HCT116 (cell line): ENCODE data around the gene ELAPOR2. TPM values are rescaled to one million over a fixed set of nuclear protein-coding genes. Genes with fewer than 3 reads are reported as not detected.

Experiments used
- ATAC-seq: fragments of 200-7000 bp; cut with Tn5 transposase; 2 replicates; pipeline ENCODE4 v1.9.1; 2020; ENCODE audit warnings: mild to moderate bottlenecking, moderate library complexity
- BruUV-seq: library from RNA; stranded (reverse); fragments of 400-500 nt; replicated peaks from 2 replicates; lab custom pipeline; 2021; lab: Mats Ljungman, UMichigan
- CTCF ChIA-PET: fragments of 300-600 bp; sonication (Branson Sonifier 250); formaldehyde crosslinking; loops from one replicate; lab custom pipeline; 2021; ENCODE audit warnings: antibody characterized with exemption; lab: Charles Lee
- POLR2A ChIA-PET: fragments of 300-600, 350-600 bp; sonication (Branson Sonifier 250); formaldehyde crosslinking; loops from one replicate; lab custom pipeline; 2021; ENCODE audit warnings: antibody characterized with exemption; lab: Charles Lee
- RAD21 ChIA-PET, 2 experiments: fragments of 300-600 bp; sonication (Branson Sonifier 250); formaldehyde crosslinking; loops; one replicate each; lab custom pipeline; 2023; ENCODE audit warnings: low total read pairs in 2 of 2; ENCODE audit not compliant: uncharacterized antibody in 2 of 2, unreplicated experiment in 2 of 2, low non-redundant PET in 1 of 2; lab: Charles Lee
- DNase-seq: peaks from one replicate; pipeline ENCODE4 v3.0.0-alpha.2; 2010; ENCODE audit warnings: low read depth, low spot score
- H2AFZ ChIP-seq: fragments of 200-600 bp; shearing (Covaris generic), sonication (generic); 2 replicates; pipeline ENCODE4 v1.6.1; 2017; ENCODE audit warnings: low read depth, mixed run types, mixed read lengths, antibody characterized with exemption, low read length; ENCODE audit not compliant: poor library complexity, severe bottlenecking
- H3K27ac ChIP-seq: 2 replicates; pipeline ENCODE4 v1.5.1; 2012; ENCODE audit warnings: low read depth, low read length
- H3K27me3 ChIP-seq: fragments of 200-600 bp; sonication (generic); 2 replicates; pipeline ENCODE4 v1.6.1; 2016; ENCODE audit warnings: mixed run types, low read length, mixed read lengths; ENCODE audit not compliant: insufficient read depth
- H3K36me3 ChIP-seq, 2 experiments: fragments of 200-500 bp in 1 of 2; fragments of 200-600 bp in 1 of 2; sonication (Bioruptor generic) in 1 of 2; sonication (generic) in 1 of 2; 2 replicates each; pipeline versions ENCODE4 v1.5.1 to v1.6.1; 2014 to 2016; ENCODE audit warnings: low read length in 2 of 2, inconsistent platforms in 1 of 2, mixed read lengths in 1 of 2, mixed run types in 1 of 2; ENCODE audit not compliant: insufficient read depth in 2 of 2, control insufficient read depth in 1 of 2
- H3K4me1 ChIP-seq, 2 experiments: fragments of 200-600 bp in 1 of 2; sonication (generic) in 1 of 2; 2 replicates each; pipeline versions ENCODE4 v1.5.1 to v1.6.1; 2012 to 2017; ENCODE audit warnings: low read length in 2 of 2, inconsistent platforms in 1 of 2, mild to moderate bottlenecking in 1 of 2, mixed read lengths in 1 of 2, mixed run types in 1 of 2, moderate library complexity in 1 of 2; ENCODE audit not compliant: insufficient read depth in 2 of 2, control insufficient read depth in 1 of 2
- H3K4me2 ChIP-seq: fragments of 200-600 bp; sonication (generic); 2 replicates; pipeline ENCODE4 v1.6.1; 2017; ENCODE audit warnings: mixed run types, low read length, mixed read lengths
- H3K4me3 ChIP-seq, 2 experiments: fragments of 200-600 bp in 1 of 2; sonication (generic) in 1 of 2; replicated peaks in 1 of 2; 2 replicates each; pipeline ENCODE4 v1.5.1; 2011 to 2016; ENCODE audit warnings: low read length in 2 of 2, control low read depth in 1 of 2, low read depth in 1 of 2, mild to moderate bottlenecking in 1 of 2, mixed read lengths in 1 of 2, mixed run types in 1 of 2
- H3K79me2 ChIP-seq: fragments of 200-600 bp; sonication (generic); 2 replicates; pipeline ENCODE4 v1.6.1; 2017; ENCODE audit warnings: mild to moderate bottlenecking, mixed run types, low read length, moderate library complexity, mixed read lengths; ENCODE audit not compliant: insufficient read depth
- H3K9ac ChIP-seq: fragments of 200-600 bp; sonication (generic); 2 replicates; pipeline ENCODE4 v1.6.1; 2016; ENCODE audit warnings: low read length, mixed read lengths
- H3K9me2 ChIP-seq: fragments of 200-600 bp; sonication (generic), shearing (Covaris generic); 2 replicates; pipeline ENCODE4 v1.6.1; 2017; ENCODE audit warnings: mixed run types, mild to moderate bottlenecking, moderate library complexity; ENCODE audit not compliant: insufficient read depth
- H3K9me3 ChIP-seq, 2 experiments: fragments of 200-500 bp in 1 of 2; fragments of 200-600 bp in 1 of 2; sonication (Bioruptor generic) in 1 of 2; sonication (generic) in 1 of 2; 2 replicates each; pipeline ENCODE4 v1.6.1; 2014 to 2017; ENCODE audit warnings: low read length in 2 of 2, mixed read lengths in 2 of 2, inconsistent platforms in 1 of 2, low read depth in 1 of 2, mild to moderate bottlenecking in 1 of 2, mixed run types in 1 of 2, moderate library complexity in 1 of 2; ENCODE audit not compliant: control insufficient read depth in 1 of 2, insufficient read depth in 1 of 2
- H4K20me1 ChIP-seq: fragments of 200-600 bp; sonication (generic), shearing (Covaris generic); 2 replicates; pipeline ENCODE4 v1.6.1; 2017; ENCODE audit warnings: mixed run types, mild to moderate bottlenecking, moderate library complexity; ENCODE audit not compliant: insufficient read depth
- CBX3 ChIP-seq: IDR thresholded peaks from 2 replicates; pipeline ENCODE4 v1.6.1; 2012; ENCODE audit warnings: low read depth
- EGR1 ChIP-seq: IDR thresholded peaks from 2 replicates; pipeline ENCODE4 v1.6.1; 2012; ENCODE audit warnings: low read depth
- ELF1 ChIP-seq: IDR thresholded peaks from 2 replicates; pipeline ENCODE4 v1.6.1; 2012; ENCODE audit warnings: low read depth, borderline replicate concordance
- EZH2phosphoT487 ChIP-seq: fragments of 200-600 bp; IDR thresholded peaks from 2 replicates; pipeline ENCODE4 v1.6.1; 2018; ENCODE audit warnings: antibody characterized with exemption, borderline replicate concordance
- FOSL1 ChIP-seq: IDR thresholded peaks from 2 replicates; pipeline ENCODE4 v1.6.1; 2012; ENCODE audit warnings: low read depth
- MAX ChIP-seq: IDR thresholded peaks from 2 replicates; pipeline ENCODE4 v1.6.1; 2012
- POLR2A ChIP-seq: IDR thresholded peaks from 2 replicates; pipeline ENCODE4 v1.7.0; 2011; ENCODE audit warnings: borderline replicate concordance; ENCODE audit not compliant: insufficient read depth, insufficient read length; ENCODE audit errors: extremely low read depth
- RAD21 ChIP-seq: IDR thresholded peaks from 2 replicates; pipeline ENCODE4 v1.6.1; 2012; ENCODE audit warnings: low read depth, mild to moderate bottlenecking
- SP1 ChIP-seq: IDR thresholded peaks from 2 replicates; pipeline ENCODE4 v1.6.1; 2012; ENCODE audit warnings: low read depth
- SRF ChIP-seq: IDR thresholded peaks from 2 replicates; pipeline ENCODE4 v1.6.1; 2012; ENCODE audit warnings: low read depth
- TCF7L2 ChIP-seq: IDR thresholded peaks from 2 replicates; pipeline ENCODE4 v1.7.0; 2011; ENCODE audit warnings: borderline replicate concordance, inconsistent platforms; ENCODE audit not compliant: insufficient read depth, insufficient read length; ENCODE audit errors: extremely low read depth
- YY1 ChIP-seq: IDR thresholded peaks from 2 replicates; pipeline ENCODE4 v1.6.1; 2011; ENCODE audit warnings: low read length, low read depth, moderate library complexity, mild to moderate bottlenecking; ENCODE audit not compliant: insufficient replicate concordance; ENCODE audit errors: extremely low read depth
- ZBTB33 ChIP-seq: IDR thresholded peaks from 2 replicates; pipeline ENCODE4 v1.6.1; 2011; ENCODE audit warnings: mild to moderate bottlenecking, low read length, moderate library complexity; ENCODE audit not compliant: insufficient replicate concordance; ENCODE audit errors: extremely low read depth
- ZFX ChIP-seq: fragments of 450-650 bp; IDR thresholded peaks from 2 replicates; pipeline ENCODE4 v1.6.1; 2017
- ZNF274 ChIP-seq: fragments of 200-500 bp; sonication (Bioruptor generic); IDR thresholded peaks from 2 replicates; pipeline ENCODE4 v1.6.1; 2014; ENCODE audit warnings: mild to moderate bottlenecking, low read depth, low read length, inconsistent platforms
- intact Hi-C: fragments of 100-400 bp; cut with micrococcal nuclease; formaldehyde crosslinking; loops from 2 replicates; pipeline ENCODE4 v1.10.0; 2022
- total RNA-seq: library from RNA; stranded (reverse); gene quantifications from one replicate; pipeline ENCODE4 v1.2.1, GENCODE V29; 2021; ENCODE audit not compliant: unreplicated experiment
- TF ChIP-seq, protein P1 (sequence below): IDR thresholded peaks from 2 replicates; pipeline ENCODE4 v1.6.1; 2012; ENCODE audit warnings: low read depth
- TF ChIP-seq, protein P2 (sequence below): IDR thresholded peaks from 2 replicates; pipeline ENCODE4 v1.6.1; 2012

ELAPOR2 gene
- total RNA-seq, 1 experiment from 2014 or later = 26.0 TPM

DNA sequence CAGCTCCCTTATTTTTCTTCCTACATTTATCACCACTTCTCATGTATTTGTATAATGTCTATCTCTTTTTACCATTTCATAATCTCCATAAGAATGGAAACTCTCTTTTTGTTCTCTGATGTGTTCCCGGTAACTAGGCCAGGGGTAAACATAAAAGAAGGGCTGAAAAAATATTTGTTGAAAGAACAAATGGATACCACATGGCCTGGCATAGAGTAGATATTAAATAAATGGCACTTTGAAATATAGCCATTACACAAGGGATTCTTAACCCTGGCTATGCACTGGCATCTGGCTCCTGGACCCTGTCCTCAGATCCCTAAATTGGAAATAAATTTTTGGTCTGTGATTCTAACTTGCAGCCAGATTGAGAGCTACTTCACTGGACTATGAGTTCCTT, 30.4 kb downstream of the ELAPOR2 start:
- Histone ChIP-seq H3K9me2 (no peaks in the 10 kb centered on the region), H3K27ac (no peak overlapping the region)
- no peak for TF ChIP-seq EGR1
- no peak for TF ChIP-seq ZNF274
- no peak for TF ChIP-seq POLR2A
- TF ChIP-seq ELF1 = no peak
- no peak for TF ChIP-seq CBX3
- TF ChIP-seq FOSL1 = no peak
- no peak for TF ChIP-seq EZH2phosphoT487
- TF ChIP-seq RAD21 = no peak
- TF ChIP-seq YY1 = no peak
- TF ChIP-seq TCF7L2 = no peak
- TF ChIP-seq SP1 = no peak
- TF ChIP-seq, protein P1, sequence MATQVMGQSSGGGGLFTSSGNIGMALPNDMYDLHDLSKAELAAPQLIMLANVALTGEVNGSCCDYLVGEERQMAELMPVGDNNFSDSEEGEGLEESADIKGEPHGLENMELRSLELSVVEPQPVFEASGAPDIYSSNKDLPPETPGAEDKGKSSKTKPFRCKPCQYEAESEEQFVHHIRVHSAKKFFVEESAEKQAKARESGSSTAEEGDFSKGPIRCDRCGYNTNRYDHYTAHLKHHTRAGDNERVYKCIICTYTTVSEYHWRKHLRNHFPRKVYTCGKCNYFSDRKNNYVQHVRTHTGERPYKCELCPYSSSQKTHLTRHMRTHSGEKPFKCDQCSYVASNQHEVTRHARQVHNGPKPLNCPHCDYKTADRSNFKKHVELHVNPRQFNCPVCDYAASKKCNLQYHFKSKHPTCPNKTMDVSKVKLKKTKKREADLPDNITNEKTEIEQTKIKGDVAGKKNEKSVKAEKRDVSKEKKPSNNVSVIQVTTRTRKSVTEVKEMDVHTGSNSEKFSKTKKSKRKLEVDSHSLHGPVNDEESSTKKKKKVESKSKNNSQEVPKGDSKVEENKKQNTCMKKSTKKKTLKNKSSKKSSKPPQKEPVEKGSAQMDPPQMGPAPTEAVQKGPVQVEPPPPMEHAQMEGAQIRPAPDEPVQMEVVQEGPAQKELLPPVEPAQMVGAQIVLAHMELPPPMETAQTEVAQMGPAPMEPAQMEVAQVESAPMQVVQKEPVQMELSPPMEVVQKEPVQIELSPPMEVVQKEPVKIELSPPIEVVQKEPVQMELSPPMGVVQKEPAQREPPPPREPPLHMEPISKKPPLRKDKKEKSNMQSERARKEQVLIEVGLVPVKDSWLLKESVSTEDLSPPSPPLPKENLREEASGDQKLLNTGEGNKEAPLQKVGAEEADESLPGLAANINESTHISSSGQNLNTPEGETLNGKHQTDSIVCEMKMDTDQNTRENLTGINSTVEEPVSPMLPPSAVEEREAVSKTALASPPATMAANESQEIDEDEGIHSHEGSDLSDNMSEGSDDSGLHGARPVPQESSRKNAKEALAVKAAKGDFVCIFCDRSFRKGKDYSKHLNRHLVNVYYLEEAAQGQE = no peak
- no peak for TF ChIP-seq SRF
- no peak for TF ChIP-seq ZBTB33
- TF ChIP-seq, protein P2, sequence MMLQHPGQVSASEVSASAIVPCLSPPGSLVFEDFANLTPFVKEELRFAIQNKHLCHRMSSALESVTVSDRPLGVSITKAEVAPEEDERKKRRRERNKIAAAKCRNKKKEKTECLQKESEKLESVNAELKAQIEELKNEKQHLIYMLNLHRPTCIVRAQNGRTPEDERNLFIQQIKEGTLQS = no peak
- no peak for TF ChIP-seq MAX
- TF ChIP-seq ZFX = no peak
- TF ChIP-seq, all 23 proteins: peak for 0
- peaks cover 43% of the 10 kb centered on the region for H3K79me2 ChIP-seq
- H3K27me3 ChIP-seq = no peaks in the 10 kb centered on the region
- H3K4me3 ChIP-seq = no peak overlapping the region
- H3K4me2 ChIP-seq = no peak overlapping the region
- H3K9me3 ChIP-seq = no peaks in the 10 kb centered on the region
- H3K36me3 ChIP-seq = no peaks in the 10 kb centered on the region
- H3K9ac ChIP-seq = no peak overlapping the region
- ATAC-seq (no peak), DNase-seq (no peak)
- ChIA-PET RAD21 (no interaction called here), POLR2A (no interaction called here), CTCF (no interaction called here)
- no peak overlapping the region for H2AFZ ChIP-seq
- H3K4me1 ChIP-seq = no peaks in the 10 kb centered on the region
- no TSS peak for BruUV-seq
- no peaks in the 10 kb centered on the region for H4K20me1 ChIP-seq
- intact Hi-C loops = no loop called here
